Endothelial cell of umbilical vein (primary cell): ENCODE results near the gene MAPK8IP2. TPM values are rescaled to one million over a fixed set of nuclear protein-coding genes. Genes with fewer than 3 reads are reported as not detected.

Experiments used
- BruUV-seq: library from RNA; stranded (reverse); fragments of 400-500 nt; replicated peaks from 2 replicates; lab custom pipeline; 2021; lab: Mats Ljungman, UMichigan
- CTCF ChIA-PET: fragments of 300-600, 350-600 bp; sonication (Branson Sonifier 250); formaldehyde crosslinking; loops from one replicate; lab custom pipeline; 2021; ENCODE audit warnings: antibody characterized with exemption, inconsistent platforms; lab: Charles Lee
- POLR2A ChIA-PET: fragments of 300-600, 350-600 bp; sonication (Branson Sonifier 250); formaldehyde crosslinking; loops from one replicate; lab custom pipeline; 2021; ENCODE audit warnings: antibody characterized with exemption, inconsistent platforms; lab: Charles Lee
- DNase-seq: peaks from one replicate; pipeline ENCODE4 v3.0.0-alpha.2; 2011; ENCODE audit warnings: low read depth, low spot score
- FAIRE-seq: peaks from 2 replicates; lab custom pipeline; 2011; peaks lifted over from hg19 to GRCh38; lab: Jason Lieb, UNC
- H2AFZ ChIP-seq: 2 replicates; pipeline ENCODE4 v1.6.0; 2012; ENCODE audit warnings: low read depth, low read length, control low read depth, inconsistent platforms
- H3K27ac ChIP-seq: 2 replicates; pipeline ENCODE4 v1.5.1; 2011; ENCODE audit warnings: low read depth, mild to moderate bottlenecking, control low read depth, low read length, moderate library complexity; ENCODE audit not compliant: insufficient read depth
- H3K27me3 ChIP-seq, 2 experiments: 2 replicates each; pipeline versions ENCODE4 v1.6.0 to v1.6.1; 2011; ENCODE audit warnings: low read length in 2 of 2, mixed read lengths in 1 of 2; ENCODE audit not compliant: control insufficient read depth in 2 of 2, insufficient read depth in 2 of 2
- H3K36me3 ChIP-seq, 2 experiments: 2 replicates in 1 of 2; 3 replicates in 1 of 2; pipeline ENCODE4 v1.5.1; 2011; ENCODE audit warnings: low read length in 2 of 2, mild to moderate bottlenecking in 1 of 2, moderate library complexity in 1 of 2; ENCODE audit not compliant: control insufficient read depth in 2 of 2, insufficient read depth in 2 of 2; ENCODE audit errors: extremely low read depth in 1 of 2
- H3K4me1 ChIP-seq: 3 replicates; pipeline ENCODE4 v1.5.1; 2011; ENCODE audit warnings: mild to moderate bottlenecking, low read length; ENCODE audit not compliant: control insufficient read depth, insufficient read depth; ENCODE audit errors: extremely low read depth
- H3K4me2 ChIP-seq: 2 replicates; pipeline ENCODE4 v1.6.1; 2011; ENCODE audit warnings: low read length, control low read depth, mixed read lengths; ENCODE audit not compliant: insufficient read depth
- H3K4me3 ChIP-seq, 3 experiments: fragments of 200-600 bp in 1 of 3; sonication (generic), shearing (Covaris generic) in 1 of 3; replicated peaks in 1 of 3; 2 replicates each; pipeline ENCODE4 v1.5.1; 2011 to 2016; ENCODE audit warnings: control low read depth in 3 of 3, low read length in 3 of 3, mild to moderate bottlenecking in 2 of 3, inconsistent platforms in 1 of 3, low read depth in 1 of 3, moderate library complexity in 1 of 3; ENCODE audit not compliant: insufficient read depth in 1 of 3
- H3K79me2 ChIP-seq: 2 replicates; pipeline ENCODE4 v1.6.0; 2012; ENCODE audit warnings: low read length, inconsistent platforms; ENCODE audit not compliant: control insufficient read depth, insufficient read depth
- H3K9ac ChIP-seq: replicated peaks from 2 replicates; pipeline ENCODE3; 2011; ENCODE audit warnings: low read length, control low read depth; ENCODE audit not compliant: insufficient read depth; ENCODE audit errors: extremely low read depth
- H3K9me1 ChIP-seq: replicated peaks from 3 replicates; pipeline ENCODE4 v1.6.0; 2011; ENCODE audit warnings: mild to moderate bottlenecking, low read length; ENCODE audit not compliant: control insufficient read depth, insufficient read depth; ENCODE audit errors: extremely low read depth
- H3K9me3 ChIP-seq: replicated peaks from 2 replicates; pipeline ENCODE4 v1.5.1; 2012; ENCODE audit warnings: low read length, inconsistent platforms; ENCODE audit not compliant: control insufficient read depth, insufficient read depth
- H4K20me1 ChIP-seq: replicated peaks from 2 replicates; pipeline ENCODE3; 2011; ENCODE audit warnings: mild to moderate bottlenecking, low read length; ENCODE audit not compliant: control insufficient read depth, insufficient read depth; ENCODE audit errors: extremely low read depth
- EZH2 ChIP-seq: IDR thresholded peaks from 2 replicates; pipeline ENCODE4 v1.6.1; 2012; ENCODE audit warnings: borderline replicate concordance, low read depth, mild to moderate bottlenecking, moderate library complexity, low read length, inconsistent platforms; ENCODE audit not compliant: severe bottlenecking
- FOS ChIP-seq: IDR thresholded peaks from 2 replicates; pipeline ENCODE4 v1.6.1; 2011; ENCODE audit warnings: mild to moderate bottlenecking, low read length, moderate library complexity, borderline replicate concordance; ENCODE audit not compliant: insufficient read depth
- GATA2 ChIP-seq: IDR thresholded peaks from 2 replicates; pipeline ENCODE4 v1.7.0; 2011; ENCODE audit warnings: low read depth, mild to moderate bottlenecking, moderate library complexity, mixed read lengths, low read length; ENCODE audit not compliant: insufficient read length, insufficient read depth
- JUN ChIP-seq: IDR thresholded peaks from 2 replicates; pipeline ENCODE4 v1.6.1; 2011; ENCODE audit warnings: borderline replicate concordance, low read depth; ENCODE audit not compliant: insufficient read length, insufficient read depth
- MYC ChIP-seq: IDR thresholded peaks from one replicate; pipeline ENCODE4 v1.6.1; 2011; ENCODE audit warnings: mild to moderate bottlenecking, low read depth, low read length
- POLR2A ChIP-seq: IDR thresholded peaks from 2 replicates; pipeline ENCODE4 v1.6.1; 2012; ENCODE audit warnings: low read depth, mild to moderate bottlenecking, control low read depth, low read length
- POLR2AphosphoS5 ChIP-seq: IDR thresholded peaks from 2 replicates; pipeline ENCODE4 v1.6.1; 2012; ENCODE audit warnings: low read depth, mild to moderate bottlenecking, control low read depth, low read length, moderate library complexity; ENCODE audit not compliant: insufficient read depth
- dilution Hi-C: fragments of 300-500 bp; cut with MboI; formaldehyde crosslinking; loops from one replicate; pipeline ENCODE4 v1.15.0; 2019; ENCODE audit warnings: low sequenced_read_pairs; ENCODE audit not compliant: extremely low pct_ligation_motif_present
- intact Hi-C: fragments of 100-400 bp; cut with micrococcal nuclease; formaldehyde crosslinking; loops from one replicate; pipeline ENCODE4 v1.10.0; 2022
- polyA plus RNA-seq, 4 experiments: library from polyadenylated mRNA; depleted of rRNA in 3 of 4; stranded (reverse) in 3 of 4; unstranded in 1 of 4; fragments of >200 nt; gene quantifications; 2 replicates each; pipeline versions ENCODE4 v1.2.1 to v1.2.3, GENCODE V29; 2011 to 2012; ENCODE audit warnings: missing spikeins in 1 of 4
- total RNA-seq: library from RNA; stranded (reverse); gene quantifications from 2 replicates; pipeline ENCODE4 v1.2.3, GENCODE V29; 2021
- TF ChIP-seq, protein P1 (sequence below): IDR thresholded peaks from 2 replicates; pipeline ENCODE4 v1.6.1; 2011; ENCODE audit not compliant: insufficient read depth, insufficient read length
- TF ChIP-seq, protein P2 (sequence below), 2 donors: IDR thresholded peaks; 1 replicate in 1 of 2; 2 replicates in 1 of 2; pipeline ENCODE4 v1.5.1; 2011; ENCODE audit warnings: low read length in 2 of 2, mild to moderate bottlenecking in 2 of 2, moderate library complexity in 2 of 2, control low read depth in 1 of 2, inconsistent platforms in 1 of 2, low read depth in 1 of 2; ENCODE audit not compliant: insufficient read depth in 1 of 2; ENCODE audit errors: extremely low read depth in 1 of 2

The MAPK8IP2 gene
- total and polyA plus RNA-seq, 2 donors (not counting 3 experiments of a cell fraction or from before 2014, with no cell fraction given): 0.21 to 0.31 TPM

DNA sequence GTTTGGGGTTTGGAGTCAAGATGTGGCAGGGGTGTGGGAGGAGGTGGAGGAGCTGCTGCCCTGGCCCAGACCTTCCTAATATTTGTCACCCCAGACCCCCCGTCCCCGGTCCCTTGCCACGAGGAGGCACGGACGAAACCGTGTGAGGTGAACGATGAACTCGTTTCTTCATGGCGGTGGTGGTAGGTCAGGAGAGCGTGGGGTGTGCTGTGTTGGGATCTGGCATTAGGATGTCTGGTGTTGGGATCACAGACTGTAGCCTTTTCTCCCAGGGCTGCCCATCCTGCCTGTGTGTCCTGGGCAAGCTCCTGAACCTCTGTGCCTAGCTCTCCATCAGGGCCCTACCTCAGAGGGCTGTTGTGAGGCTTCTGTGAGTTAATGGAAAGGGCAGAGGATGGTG, 8.4 kb downstream of the MAPK8IP2 start:
- CTCF ChIA-PET: interaction anchor here (3.0 kb wide), 1 partner anchor 12 kb away, joined by 18 read pairs; no protein-coding TSS in a partner anchor
- Histone ChIP-seq H3K9me1 (no peaks in the 10 kb centered on the region), H2AFZ (no peak overlapping the region), H3K27me3 (peaks cover 7 to 13% of the 10 kb centered on the region in 2 experiments), H3K79me2 (no peaks in the 10 kb centered on the region), H3K36me3 (no peaks in the 10 kb centered on the region), H4K20me1 (no peaks in the 10 kb centered on the region), H3K27ac (no peak overlapping the region), H3K4me2 (no peak overlapping the region), H3K9ac (no peak overlapping the region), H3K4me3 (no peak overlapping the region), H3K9me3 (no peaks in the 10 kb centered on the region), H3K4me1 (no peaks in the 10 kb centered on the region)
- no peak for FAIRE-seq
- dilution Hi-C loops: no loop called here
- DNase-seq: no peak
- intact Hi-C loops: no loop called here
- TF ChIP-seq EZH2 (no peak), GATA2 (no peak), MYC (no peak), POLR2A (no peak), JUN (no peak), FOS (no peak), POLR2AphosphoS5 (no peak)
- TF ChIP-seq, protein P1, sequence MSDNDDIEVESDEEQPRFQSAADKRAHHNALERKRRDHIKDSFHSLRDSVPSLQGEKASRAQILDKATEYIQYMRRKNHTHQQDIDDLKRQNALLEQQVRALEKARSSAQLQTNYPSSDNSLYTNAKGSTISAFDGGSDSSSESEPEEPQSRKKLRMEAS: no peak
- TF ChIP-seq, protein P2, sequence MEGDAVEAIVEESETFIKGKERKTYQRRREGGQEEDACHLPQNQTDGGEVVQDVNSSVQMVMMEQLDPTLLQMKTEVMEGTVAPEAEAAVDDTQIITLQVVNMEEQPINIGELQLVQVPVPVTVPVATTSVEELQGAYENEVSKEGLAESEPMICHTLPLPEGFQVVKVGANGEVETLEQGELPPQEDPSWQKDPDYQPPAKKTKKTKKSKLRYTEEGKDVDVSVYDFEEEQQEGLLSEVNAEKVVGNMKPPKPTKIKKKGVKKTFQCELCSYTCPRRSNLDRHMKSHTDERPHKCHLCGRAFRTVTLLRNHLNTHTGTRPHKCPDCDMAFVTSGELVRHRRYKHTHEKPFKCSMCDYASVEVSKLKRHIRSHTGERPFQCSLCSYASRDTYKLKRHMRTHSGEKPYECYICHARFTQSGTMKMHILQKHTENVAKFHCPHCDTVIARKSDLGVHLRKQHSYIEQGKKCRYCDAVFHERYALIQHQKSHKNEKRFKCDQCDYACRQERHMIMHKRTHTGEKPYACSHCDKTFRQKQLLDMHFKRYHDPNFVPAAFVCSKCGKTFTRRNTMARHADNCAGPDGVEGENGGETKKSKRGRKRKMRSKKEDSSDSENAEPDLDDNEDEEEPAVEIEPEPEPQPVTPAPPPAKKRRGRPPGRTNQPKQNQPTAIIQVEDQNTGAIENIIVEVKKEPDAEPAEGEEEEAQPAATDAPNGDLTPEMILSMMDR (IDR thresholded peaks at IDR 0.05; ENCODE audit: extremely low read depth in 1 of 2, insufficient read depth in 1 of 2, low read depth in 1 of 2, low read length in 2 of 2): no peak
- POLR2A ChIA-PET: no interaction called here
- no TSS peak for BruUV-seq
